ENCODE measurements around the gene TMEM132C.

TMEM132C gene

DNA sequence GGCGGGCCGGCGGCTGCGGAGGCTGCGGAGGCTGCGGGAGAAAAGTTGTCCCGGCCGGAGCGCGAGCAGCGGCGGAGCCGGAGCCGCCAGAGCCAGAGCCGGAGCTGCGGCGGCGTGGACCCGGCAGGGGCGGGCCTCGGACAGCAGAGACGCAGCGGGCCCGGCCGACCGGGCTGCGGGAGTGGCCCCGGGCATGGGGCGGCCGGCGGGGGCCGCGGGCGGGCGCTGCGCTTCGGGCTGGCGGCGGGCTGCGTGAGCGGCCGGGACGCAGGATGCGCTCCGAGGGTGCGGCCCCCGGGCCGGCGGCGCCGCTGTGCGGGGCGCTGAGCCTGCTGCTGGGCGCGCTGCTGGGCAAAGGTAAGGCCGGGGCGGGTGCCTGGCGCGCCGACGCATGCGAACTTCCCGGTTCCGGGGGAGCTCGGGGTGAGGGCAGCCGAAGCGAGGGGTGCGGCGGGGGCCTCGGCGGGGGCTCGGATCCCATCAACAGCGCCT is at the start of gene TMEM132C:
Gene TMEM132C, plus strand, starts transcription at position 40 of the 492 bp plus-strand sequence. Its CDS starts 233 bp downstream, at position 273.
- no peak for DNase-seq (ENCODE audit: low read depth, low spot score)
- no peak within 1 kb of the TSS for H3K4me3 ChIP-seq (ENCODE audit: low read depth, low read length)
- CTCF ChIA-PET = no interaction called here
- POLR2A ChIA-PET = no interaction called here
- TF ChIP-seq CTCF (IDR thresholded peaks at IDR 0.05; ENCODE audit: insufficient read depth, low read length, missing control alignments) = no peak

GRCh38 chr12:128224226-128224625 is 42.7 kb upstream of the TMEM132C start:
- no peak for DNase-seq (ENCODE audit: low read depth, low spot score)
- ChIA-PET CTCF (no interaction called here), POLR2A (no interaction called here)
- TF ChIP-seq CTCF (IDR thresholded peaks at IDR 0.05; ENCODE audit: insufficient read depth, low read length, missing control alignments) = no peak
- H3K4me3 ChIP-seq (ENCODE audit: low read depth, low read length) = no peak overlapping the region

DNA sequence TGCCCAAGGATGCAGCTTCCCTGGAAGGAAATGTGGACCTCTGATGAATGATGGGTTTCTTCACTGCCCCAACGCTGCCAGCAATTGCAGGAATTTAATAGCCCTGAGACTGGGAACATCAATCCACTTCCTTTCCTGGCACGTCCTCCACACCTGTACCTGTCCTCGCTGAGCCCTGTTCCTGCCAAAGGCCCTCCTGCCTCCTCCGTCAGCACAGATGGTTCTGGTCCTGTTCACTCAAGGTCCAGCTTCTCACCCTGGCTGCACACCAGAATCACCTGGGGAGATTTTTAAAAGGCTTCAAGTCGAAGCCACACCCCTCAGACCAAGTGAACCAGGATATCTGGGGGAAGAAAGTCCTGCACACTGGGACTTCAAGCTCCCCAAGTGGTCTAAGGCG is 38.4 kb upstream of the TMEM132C start:
- ChIA-PET CTCF (no interaction called here), POLR2A (no interaction called here)
- no peak overlapping the region for H3K4me3 ChIP-seq (ENCODE audit: low read depth, low read length)
- DNase-seq (ENCODE audit: low read depth, low spot score) = no peak
- no peak for TF ChIP-seq CTCF (IDR thresholded peaks at IDR 0.05; ENCODE audit: insufficient read depth, low read length, missing control alignments)

DNA sequence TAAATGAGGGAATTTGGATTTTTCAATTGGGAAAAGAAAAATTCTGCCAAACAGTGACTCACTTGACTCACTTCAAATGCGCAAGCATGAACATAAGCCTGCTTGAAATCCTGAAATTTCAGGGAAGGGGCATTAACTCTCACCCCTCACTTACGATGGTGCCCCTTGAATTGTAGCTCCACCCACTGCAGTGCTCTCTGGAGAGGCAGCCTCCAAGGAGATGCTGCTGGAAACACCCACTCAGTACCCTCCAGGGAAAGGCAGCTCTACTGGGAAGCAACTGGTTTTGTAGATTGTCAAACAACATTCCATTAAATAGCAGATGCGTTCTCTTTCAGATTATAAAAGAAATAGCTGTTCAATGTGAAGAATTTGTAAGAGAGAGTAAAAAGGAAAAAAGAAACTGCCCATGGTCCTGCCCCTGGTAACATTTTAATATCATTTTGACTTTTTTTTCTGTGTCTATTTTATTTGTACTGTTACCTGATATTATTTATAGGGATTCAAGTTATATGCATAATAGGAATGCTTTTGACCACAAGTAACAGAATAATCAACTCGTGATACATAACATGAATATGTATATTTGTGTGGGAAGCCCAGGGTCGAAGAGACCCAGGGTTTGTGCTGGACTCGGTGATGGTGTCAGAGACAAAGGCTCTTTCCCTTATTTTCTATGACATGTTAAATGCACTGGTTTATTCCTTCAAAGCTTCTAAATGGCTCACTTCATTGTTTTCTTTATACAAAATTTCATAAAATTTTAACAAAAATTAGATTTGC is 31.1 kb upstream of the TMEM132C start:
- no peak for DNase-seq (ENCODE audit: low read depth, low spot score)
- ChIA-PET POLR2A (no interaction called here), CTCF (no interaction called here)
- no peak overlapping the region for H3K4me3 ChIP-seq (ENCODE audit: low read depth, low read length)
- TF ChIP-seq CTCF (IDR thresholded peaks at IDR 0.05; ENCODE audit: insufficient read depth, low read length, missing control alignments) = no peak

- CTCF ChIA-PET = no interaction called here
- DNase-seq (ENCODE audit: low read depth, low spot score) = no peak
- POLR2A ChIA-PET = no interaction called here
- H3K4me3 ChIP-seq (ENCODE audit: low read depth, low read length) = no peak overlapping the region
- TF ChIP-seq CTCF (IDR thresholded peaks at IDR 0.05; ENCODE audit: insufficient read depth, low read length, missing control alignments) = no peak
Observed at GRCh38 chr12:128236525-128236924, 30.4 kb upstream of the TMEM132C start.

GRCh38 chr12:128240745-128241144 is 26.2 kb upstream of the TMEM132C start:
- DNase-seq (ENCODE audit: low read depth, low spot score) = no peak
- CTCF ChIA-PET = no interaction called here
- no peak overlapping the region for H3K4me3 ChIP-seq (ENCODE audit: low read depth, low read length)
- POLR2A ChIA-PET = no interaction called here
- no peak for TF ChIP-seq CTCF (IDR thresholded peaks at IDR 0.05; ENCODE audit: insufficient read depth, low read length, missing control alignments)
